ENCODE measurements around the gene UPF1.

- no peak for TF ChIP-seq CTCF (conservative IDR thresholded peaks at IDR 0.05)
- TF ChIP-seq EZH2 (IDR thresholded peaks at IDR 0.05; ENCODE audit: low read depth): no peak
Measured at GRCh38 chr19:18899624-18900560, 68.1 kb downstream of the UPF1 start.
